Stimulated activated CD4-positive, alpha-beta T cell treated with anti-CD3 and anti-CD28 coated beads, Interleukin-4, amount 100 ng/mL, for 24 hours (primary cell): ENCODE data around the gene SNCA.

Experiments
- DNase-seq: peaks from one replicate; pipeline ENCODE4 v3.0.0-alpha.2; 2020

SNCA gene

DNA sequence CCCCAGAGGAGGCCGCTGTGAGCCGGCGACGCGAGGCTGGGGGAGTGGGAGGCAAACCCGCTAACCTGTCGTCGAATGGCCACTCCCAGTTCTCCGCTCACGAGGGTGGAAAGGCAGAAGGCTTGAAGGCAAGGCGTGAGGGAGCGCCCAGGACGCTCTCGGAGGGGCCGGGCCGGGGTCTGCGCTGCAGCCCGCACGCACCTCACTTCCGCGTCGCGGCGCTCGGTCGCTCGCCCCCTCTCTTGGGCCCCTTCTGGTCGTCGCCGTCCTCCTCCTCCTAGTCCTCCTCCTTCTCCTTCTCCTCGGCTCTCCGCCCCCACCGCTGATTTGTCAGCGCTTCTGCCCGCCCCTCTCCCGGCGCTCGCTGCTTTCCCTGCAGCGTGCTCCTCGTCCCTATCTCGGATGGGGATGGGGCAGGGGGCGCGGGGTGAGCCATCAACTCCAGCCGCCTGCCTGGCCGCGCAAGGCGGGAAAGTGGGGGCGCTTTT lies at the start of gene SNCA:
SNCA (minus strand) TSS at position 265 of the 488 bp plus-strand sequence. CDS start 1,494 bp downstream, outside the sequence.
- DNase-seq: peak; percentile 36

DNA sequence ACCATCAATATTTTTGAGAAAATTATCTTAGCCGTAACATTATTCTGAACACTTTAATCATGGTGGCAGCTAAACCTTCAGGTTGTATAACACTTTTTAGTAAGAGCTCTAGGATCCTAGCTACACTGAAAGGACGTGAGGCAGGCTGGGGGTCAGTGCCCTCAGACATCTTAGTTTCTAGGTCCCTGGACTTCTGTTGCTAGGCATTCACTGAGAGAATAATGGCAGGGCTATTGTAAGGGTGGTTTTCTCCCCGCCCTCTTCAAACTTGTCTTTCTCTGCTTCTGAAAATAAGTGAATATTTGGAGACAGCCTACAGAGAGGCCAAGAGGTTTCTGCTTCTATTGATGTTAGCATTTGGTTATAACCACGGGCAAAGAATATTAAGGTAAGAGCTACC lies 42.3 kb upstream of the SNCA start:
- no peak for DNase-seq

GRCh38 chr4:89878611-89879010 lies 41.6 kb upstream of the SNCA start:
- no peak for DNase-seq

- DNase-seq: no peak
These were observed 39.6 kb upstream of the SNCA start for GRCh38 chr4:89876548-89876947.

DNA sequence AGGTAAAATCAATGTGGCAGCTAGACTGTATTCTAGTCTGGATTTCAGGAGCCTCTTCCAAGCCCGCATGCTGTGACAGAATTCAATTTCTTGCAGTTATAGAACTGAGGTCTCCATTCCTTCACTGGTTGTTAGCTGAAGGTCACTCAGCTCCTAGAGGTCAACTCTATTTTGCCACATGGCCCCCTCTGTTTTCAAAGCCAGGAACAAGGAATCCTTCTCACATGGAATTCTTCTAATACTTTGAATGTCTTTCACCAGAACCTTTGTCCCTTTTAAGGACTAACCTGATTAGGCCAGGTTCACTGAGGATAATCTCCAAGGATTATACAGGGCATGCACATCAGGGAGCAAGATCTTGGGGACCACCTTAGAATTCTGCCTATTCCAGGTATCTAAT lies 34.2 kb upstream of the SNCA start:
- no peak for DNase-seq

DNA sequence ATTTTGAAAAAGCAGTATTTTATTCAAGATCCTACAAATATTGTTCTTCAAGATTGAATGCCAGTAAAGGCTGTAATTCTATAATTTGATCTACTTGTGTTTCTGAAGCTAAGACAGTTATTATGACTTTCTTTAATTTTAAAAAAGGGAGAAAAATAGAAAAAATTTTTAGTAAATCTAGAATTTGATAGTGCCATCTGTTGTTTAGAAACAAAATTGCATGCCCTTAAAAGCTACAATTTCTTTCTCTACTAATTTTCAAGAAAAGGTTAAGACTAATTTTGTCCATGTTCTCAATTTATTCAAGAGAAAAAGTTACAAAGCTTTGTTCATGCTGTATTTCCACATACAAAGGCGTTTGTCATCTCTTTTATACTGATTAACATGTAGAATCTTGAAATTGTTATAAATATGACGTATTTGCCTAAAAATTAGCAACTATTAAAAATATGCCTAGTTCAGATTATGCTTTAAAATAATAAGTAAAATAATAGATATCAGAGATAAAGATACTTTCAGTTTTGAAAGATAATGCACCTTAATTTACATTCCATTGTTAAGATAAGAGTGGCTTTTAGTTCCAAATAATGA lies 32.1 kb upstream of the SNCA start:
- DNase-seq: no peak

GRCh38 chr4:89868276-89868675 lies 31.3 kb upstream of the SNCA start:
- no peak for DNase-seq

- no peak for DNase-seq
These were observed 26.6 kb upstream of the SNCA start for GRCh38 chr4:89863533-89863932.

DNA sequence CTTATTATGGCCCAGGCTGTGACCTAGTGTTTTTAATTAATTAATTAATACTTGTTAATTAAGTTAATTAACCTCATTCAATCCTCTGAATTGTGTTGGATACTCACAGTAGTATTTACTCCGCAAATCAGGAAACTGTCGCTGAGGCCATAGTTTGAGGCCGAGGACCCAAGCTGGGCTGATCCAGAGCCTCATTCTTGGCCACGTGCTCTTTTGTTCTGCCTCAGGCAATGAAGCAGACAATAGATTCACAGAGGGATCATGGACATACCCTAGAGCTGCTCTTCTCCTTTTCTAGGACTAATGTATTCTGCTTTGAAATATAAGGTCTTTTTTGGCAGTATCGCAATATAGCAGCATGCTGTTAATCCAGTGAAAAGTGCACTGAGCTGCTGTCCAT lies 24.0 kb upstream of the SNCA start:
- no peak for DNase-seq

DNA sequence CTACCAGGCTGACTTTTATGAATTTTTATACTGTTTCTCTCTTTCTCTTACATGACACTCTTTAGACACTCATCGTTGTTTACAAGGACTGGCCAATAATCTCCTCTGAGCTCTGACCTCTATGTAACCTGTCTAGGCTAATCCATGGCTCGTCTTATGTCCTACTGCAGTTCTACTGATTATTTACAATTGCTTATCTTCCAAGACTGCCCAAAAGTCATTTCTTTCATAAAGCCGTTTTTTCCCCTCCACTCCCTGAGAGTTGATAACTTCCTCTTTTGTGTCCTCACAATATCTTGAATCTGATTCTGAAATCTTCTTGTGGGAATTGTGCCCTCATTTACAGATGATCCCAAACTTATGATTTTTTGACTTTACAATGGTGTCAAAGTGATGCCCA lies 18.3 kb upstream of the SNCA start:
- no peak for DNase-seq

GRCh38 chr4:89847571-89848325 lies 10.8 kb upstream of the SNCA start:
- no peak for DNase-seq

DNA sequence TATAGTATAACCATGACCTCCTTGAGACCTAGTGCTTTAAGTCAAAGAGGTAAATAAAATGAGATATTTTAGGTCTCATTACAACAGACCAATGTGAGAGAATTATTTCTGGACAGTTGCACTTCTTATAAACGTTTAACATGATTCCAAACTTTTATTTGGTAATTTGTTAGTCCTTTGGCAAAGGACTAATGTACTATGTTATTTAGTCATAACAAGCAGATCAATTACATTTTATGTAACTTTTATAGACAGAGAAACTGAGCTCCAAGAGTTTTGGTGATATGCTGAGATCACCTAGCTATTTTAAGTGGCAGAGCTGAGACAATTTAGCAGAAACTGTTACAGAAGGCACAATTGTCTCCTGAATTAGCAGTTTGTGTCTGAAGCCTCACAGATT lies 2.6 kb upstream of the SNCA start:
- no peak for DNase-seq

DNA sequence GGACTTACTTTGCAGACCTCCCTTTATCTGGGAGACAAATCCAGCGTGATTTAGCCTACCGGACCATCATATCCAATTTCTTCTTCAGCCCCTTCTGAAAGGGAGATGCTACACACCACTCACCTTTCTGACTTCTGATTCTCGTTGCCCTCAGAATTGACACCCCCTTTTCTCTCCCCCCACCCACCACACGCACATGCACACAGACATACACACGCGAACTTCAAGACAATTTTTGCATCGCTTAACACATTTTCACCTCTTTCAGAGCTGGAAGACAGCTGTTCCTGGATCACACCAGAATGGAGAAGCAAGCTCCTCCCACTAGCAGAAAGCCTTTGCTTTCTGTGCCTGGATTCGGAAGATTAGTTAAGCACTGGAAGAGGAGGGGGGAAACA lies 1.0 kb upstream of the SNCA start:
- DNase-seq: no peak

DNA sequence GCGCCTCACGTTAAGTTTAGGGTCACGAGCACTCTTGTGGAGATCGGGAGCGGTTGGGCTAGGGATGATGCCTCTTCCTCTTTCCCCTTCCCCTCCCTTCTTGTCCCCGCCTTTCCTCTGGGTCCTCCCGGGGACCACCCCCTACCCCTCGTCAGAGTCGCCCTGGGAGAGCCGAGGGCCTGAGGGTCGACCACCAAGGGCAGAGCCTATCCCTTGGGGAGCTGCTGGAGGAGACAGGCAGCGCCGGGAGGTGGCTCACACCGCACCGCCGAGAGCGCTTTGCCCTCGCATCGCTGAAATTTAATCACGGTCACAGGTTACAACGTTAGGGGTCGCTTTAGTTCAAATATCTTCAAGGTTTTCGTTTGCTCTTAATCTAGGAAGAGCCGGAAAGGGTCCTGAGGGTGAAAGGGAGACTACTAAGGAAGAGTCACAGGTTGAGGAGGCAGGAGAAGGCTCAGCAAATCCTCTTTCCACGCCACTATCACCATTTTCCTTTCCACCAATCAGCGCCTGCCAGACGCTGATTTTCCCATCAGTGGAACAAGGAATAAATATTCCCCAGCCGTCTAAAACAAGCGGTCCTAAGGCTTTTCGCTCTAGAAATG lies 528 bp upstream of the SNCA start:
- DNase-seq: peak; percentile 10

DNA sequence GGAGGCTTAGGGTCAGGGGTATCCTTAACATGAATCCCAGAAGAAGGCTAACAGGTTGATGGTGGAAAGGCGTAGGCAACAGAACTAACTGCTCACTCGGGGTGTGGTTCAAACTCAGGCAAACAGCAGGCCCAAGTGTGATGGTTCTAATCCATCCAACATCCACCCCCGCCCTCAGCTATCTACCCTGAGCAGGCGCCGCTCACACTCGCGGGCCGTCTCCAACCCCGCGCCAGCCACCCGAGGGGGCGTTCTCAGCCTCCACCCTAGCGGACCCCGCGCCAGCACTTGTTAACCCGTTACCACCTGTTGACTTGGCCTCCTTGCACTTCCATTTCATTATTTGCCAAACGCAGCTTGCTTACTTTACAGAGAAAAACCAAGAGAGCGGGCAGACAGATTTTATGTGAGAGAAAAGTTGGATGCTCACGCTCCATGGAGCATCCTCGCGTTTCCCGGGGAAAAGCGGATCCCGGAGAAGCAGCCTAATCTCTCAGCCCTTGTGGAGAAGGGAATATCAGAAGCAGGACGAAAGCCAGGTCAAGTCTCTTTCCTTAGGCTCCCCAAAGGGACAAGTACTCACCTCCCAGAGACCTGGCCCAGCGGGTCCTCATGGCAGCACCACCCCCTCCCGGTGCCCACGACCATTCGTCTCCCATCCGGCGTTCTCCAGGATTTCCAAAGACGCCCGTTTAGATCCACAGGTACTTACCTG lies 773 bp downstream of the SNCA start:
- no peak for DNase-seq

DNA sequence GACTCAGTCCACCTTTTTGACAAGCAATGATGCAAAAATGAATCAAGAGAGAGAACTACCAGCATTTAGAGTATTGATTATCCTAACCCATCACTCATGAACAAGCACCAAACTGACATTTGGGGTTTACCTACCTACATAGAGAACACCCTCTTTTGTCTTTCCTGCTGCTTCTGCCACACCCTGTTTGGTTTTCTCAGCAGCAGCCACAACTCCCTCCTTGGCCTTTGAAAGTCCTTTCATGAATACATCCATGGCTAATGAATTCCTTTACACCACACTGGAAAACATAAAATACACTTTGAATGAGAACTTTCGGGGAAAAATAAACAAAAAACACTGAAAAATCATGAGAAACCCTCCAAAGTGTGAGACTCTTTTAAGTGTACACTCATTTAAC lies 1.5 kb downstream of the SNCA start:
- DNase-seq: no peak

DNA sequence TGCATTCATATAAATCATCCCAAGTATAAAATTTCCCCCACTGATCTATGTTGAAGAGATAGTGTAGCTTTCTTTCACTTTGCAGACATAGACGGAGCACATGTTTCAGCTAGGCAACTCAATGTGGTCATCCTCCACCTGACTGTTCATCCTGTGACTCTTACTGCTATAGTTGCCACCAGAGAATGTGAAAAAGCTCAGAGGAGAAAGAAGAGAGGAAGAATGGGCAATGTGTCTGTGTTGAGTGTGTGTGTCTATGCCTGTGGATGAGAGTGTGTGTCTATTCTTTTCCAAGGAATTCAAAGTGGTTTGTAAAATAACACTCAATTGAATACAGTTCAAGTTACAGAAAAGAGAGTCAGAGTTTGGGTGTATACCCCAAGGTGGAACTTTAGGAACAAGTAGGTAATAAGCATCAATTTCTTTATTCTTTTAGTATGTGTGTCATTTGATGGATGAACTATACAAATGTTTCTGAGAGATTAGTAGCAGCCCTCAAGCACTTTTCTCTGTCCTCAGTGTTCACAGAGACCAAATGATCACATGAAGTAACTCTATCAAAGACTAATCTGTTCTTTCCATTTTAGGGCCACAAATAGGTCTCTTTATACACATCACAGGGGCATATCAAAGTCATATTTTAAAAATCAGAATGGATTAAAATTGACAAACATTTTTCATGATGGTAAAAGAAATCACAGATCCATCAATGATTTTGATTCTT lies 2.3 kb downstream of the SNCA start:
- no peak for DNase-seq

- peak; percentile 6 for DNase-seq
These were observed 7.4 kb downstream of the SNCA start for GRCh38 chr4:89829470-89830138.

- no peak for DNase-seq
These were observed 13.5 kb downstream of the SNCA start for GRCh38 chr4:89823416-89823815.

DNA sequence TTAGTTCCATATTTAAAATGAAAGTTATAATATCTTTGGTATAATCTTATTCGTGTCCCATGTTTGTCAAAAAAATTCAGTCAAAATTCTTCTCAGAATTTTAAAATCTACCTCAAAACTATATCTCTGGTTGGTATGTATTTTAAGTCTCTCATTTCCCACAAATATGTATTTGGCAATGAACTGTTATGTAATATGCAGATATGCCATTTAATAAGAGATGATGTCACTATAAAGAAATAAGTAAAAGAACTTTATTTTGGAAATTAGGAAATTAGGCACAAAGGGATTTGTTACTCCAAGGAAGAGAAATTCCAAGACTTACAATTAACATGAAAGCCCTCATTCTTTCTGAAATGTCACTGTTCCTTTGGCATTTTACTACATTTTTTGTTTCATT lies 15.3 kb downstream of the SNCA start:
- no peak for DNase-seq

- DNase-seq: no peak
These were observed 17.0 kb downstream of the SNCA start for GRCh38 chr4:89820010-89820409.

DNA sequence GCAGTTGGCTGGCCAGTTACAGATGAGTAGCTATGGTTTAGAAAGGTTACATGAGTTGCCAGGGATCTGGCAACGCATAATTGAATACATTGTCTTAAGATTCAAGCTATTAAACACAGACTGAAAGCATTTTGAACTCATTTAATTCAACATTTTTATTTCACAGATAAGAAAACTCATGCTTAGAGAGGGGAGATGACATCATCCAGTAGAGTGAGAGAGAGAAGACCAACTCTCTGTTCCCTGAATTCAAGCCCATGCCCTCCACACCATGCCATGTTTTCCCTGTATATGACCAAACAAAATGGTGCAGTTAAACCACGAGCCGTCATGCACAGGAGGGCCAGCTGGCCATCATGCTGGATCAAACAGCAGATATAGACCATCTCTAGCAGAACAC lies 22.6 kb downstream of the SNCA start:
- no peak for DNase-seq
